Left hindlimb (tissue), 1 donor: ENCODE results near the gene SSR2.
"Not testable (repeated sequence)": the region's sequence is repeated elsewhere in the genome, so short reads cannot be mapped to it uniquely, and the experiment has no call there.

Experiments used
- DNase-seq: peaks from one replicate; pipeline ENCODE4 v3.0.0-alpha.2; 2018

SSR2 gene

GRCh38 chr1:156045076-156045475, 24.3 kb upstream of the SSR2 start:
- DNase-seq = no peak

GRCh38 chr1:156042828-156043227, 22.1 kb upstream of the SSR2 start:
- DNase-seq = no peak

GRCh38 chr1:156034991-156035390, 14.2 kb upstream of the SSR2 start:
- DNase-seq = not testable (repeated sequence)

- DNase-seq = no peak
Measured at GRCh38 chr1:156033011-156033410, 12.3 kb upstream of the SSR2 start.

- DNase-seq = no peak
Measured at GRCh38 chr1:156026588-156026987, 5.8 kb upstream of the SSR2 start.

- no peak for DNase-seq
Measured at GRCh38 chr1:156025876-156026275, 5.1 kb upstream of the SSR2 start.

GRCh38 chr1:156024801-156025200, 4.0 kb upstream of the SSR2 start:
- no peak for DNase-seq

- no peak for DNase-seq
Measured at GRCh38 chr1:156021954-156022353, 1.2 kb upstream of the SSR2 start.

- DNase-seq = no peak
Measured at GRCh38 chr1:156021093-156021428, 310 bp upstream of the SSR2 start.

GRCh38 chr1:156019946-156020292, 832 bp downstream of the SSR2 start:
- DNase-seq = no peak

- DNase-seq = no peak
Measured at GRCh38 chr1:156014829-156015228, 5.9 kb downstream of the SSR2 start.

- DNase-seq = no peak
Measured at GRCh38 chr1:156012051-156012817, 8.5 kb downstream of the SSR2 start.

- DNase-seq = no peak
Measured at GRCh38 chr1:156009404-156009803, 11.3 kb downstream of the SSR2 start.

GRCh38 chr1:156006666-156007376, 13.9 kb downstream of the SSR2 start:
- no peak for DNase-seq

- no peak for DNase-seq
Measured at GRCh38 chr1:156004843-156005584, 15.7 kb downstream of the SSR2 start.

GRCh38 chr1:156003923-156004188, 16.9 kb downstream of the SSR2 start:
- DNase-seq = no peak

- no peak for DNase-seq
Measured at GRCh38 chr1:156002188-156002911, 18.4 kb downstream of the SSR2 start.

- no peak for DNase-seq
Measured at GRCh38 chr1:156001662-156002171, 19.0 kb downstream of the SSR2 start.

GRCh38 chr1:156001021-156001661, 19.6 kb downstream of the SSR2 start:
- DNase-seq = no peak

GRCh38 chr1:155999964-156000363, 20.8 kb downstream of the SSR2 start:
- DNase-seq = no peak

- DNase-seq = no peak
Measured at GRCh38 chr1:155996166-155996565, 24.6 kb downstream of the SSR2 start.

- no peak for DNase-seq
Measured at GRCh38 chr1:155993595-155993994, 27.2 kb downstream of the SSR2 start.
